Measurements from ENCODE around the gene ABCC4.

DNA sequence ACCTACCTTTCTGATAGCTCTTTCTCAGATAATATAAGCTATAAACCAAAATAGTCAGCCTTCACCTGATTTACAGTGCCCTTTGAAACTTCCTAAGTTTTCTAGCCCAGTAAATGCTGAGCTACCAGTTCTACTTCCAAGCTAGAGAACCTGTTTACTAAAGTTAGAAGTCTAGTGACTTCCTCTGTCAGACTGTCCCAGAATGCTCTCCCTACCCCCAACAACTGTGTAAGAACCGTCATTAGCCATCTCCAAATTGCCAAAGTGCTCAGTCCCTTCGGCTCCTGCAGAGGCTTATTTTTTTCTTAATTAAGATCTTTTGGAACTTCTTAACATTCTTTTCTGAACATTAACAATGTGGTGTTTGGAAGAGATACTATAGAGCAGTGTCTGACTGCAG lies 3.2 kb upstream of the ABCC4 start:
- TF ChIP-seq, protein P1, sequence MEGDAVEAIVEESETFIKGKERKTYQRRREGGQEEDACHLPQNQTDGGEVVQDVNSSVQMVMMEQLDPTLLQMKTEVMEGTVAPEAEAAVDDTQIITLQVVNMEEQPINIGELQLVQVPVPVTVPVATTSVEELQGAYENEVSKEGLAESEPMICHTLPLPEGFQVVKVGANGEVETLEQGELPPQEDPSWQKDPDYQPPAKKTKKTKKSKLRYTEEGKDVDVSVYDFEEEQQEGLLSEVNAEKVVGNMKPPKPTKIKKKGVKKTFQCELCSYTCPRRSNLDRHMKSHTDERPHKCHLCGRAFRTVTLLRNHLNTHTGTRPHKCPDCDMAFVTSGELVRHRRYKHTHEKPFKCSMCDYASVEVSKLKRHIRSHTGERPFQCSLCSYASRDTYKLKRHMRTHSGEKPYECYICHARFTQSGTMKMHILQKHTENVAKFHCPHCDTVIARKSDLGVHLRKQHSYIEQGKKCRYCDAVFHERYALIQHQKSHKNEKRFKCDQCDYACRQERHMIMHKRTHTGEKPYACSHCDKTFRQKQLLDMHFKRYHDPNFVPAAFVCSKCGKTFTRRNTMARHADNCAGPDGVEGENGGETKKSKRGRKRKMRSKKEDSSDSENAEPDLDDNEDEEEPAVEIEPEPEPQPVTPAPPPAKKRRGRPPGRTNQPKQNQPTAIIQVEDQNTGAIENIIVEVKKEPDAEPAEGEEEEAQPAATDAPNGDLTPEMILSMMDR (IDR thresholded peaks at IDR 0.05; ENCODE audit: low read depth, low read length) = no peak
- no peak for TF ChIP-seq EZH2phosphoT487 (IDR thresholded peaks at IDR 0.05; ENCODE audit: low read depth)
